GM12872 (cell line): ENCODE measurements around the gene GGT7.

Source experiments
- TF ChIP-seq, protein P1 (sequence below): IDR thresholded peaks from 3 replicates; pipeline ENCODE4 v1.5.1; 2011; ENCODE audit warnings: low read depth, mild to moderate bottlenecking, low read length, moderate library complexity; ENCODE audit not compliant: insufficient read depth

GGT7 gene

DNA sequence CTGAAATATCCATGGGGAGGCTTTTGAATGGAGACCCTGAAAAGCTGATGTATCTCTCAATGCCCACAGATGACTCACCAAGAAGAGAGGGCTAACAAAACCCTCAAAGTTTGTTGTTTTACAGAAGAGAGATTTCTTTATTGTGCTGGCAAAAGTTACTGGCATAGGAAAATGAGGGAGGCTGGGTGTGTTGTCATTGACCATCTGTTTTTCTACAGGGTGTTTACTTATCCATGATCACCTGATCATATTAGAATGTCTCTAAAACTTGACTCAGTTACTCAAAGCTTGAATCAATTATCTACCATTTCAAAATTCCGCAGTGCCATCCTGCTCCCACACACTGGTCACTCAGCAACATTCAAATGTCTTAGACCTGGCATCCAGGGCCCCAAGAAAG lies 57.0 kb downstream of the GGT7 start:
- TF ChIP-seq, protein P1, sequence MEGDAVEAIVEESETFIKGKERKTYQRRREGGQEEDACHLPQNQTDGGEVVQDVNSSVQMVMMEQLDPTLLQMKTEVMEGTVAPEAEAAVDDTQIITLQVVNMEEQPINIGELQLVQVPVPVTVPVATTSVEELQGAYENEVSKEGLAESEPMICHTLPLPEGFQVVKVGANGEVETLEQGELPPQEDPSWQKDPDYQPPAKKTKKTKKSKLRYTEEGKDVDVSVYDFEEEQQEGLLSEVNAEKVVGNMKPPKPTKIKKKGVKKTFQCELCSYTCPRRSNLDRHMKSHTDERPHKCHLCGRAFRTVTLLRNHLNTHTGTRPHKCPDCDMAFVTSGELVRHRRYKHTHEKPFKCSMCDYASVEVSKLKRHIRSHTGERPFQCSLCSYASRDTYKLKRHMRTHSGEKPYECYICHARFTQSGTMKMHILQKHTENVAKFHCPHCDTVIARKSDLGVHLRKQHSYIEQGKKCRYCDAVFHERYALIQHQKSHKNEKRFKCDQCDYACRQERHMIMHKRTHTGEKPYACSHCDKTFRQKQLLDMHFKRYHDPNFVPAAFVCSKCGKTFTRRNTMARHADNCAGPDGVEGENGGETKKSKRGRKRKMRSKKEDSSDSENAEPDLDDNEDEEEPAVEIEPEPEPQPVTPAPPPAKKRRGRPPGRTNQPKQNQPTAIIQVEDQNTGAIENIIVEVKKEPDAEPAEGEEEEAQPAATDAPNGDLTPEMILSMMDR: no peak

DNA sequence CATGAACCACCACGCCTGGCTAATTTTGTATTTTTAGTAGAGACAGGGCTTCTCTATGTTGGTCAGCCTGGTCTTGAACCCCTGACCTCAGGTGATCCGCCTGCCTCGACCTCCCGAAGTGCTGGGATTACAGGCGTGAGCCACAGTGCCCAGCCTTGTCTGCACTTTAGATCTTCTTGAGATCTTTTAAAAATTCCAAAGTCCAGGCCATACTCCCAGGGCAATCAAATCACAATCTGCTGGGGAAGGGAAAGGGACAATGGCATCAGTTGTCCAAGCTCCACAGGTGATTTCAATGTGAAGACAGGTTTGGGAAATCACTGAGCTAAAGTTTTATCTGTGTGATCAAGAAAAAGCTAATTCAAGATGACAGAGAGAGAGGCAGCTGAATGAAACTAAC lies 64.1 kb downstream of the GGT7 start:
- TF ChIP-seq, protein P1: no peak

DNA sequence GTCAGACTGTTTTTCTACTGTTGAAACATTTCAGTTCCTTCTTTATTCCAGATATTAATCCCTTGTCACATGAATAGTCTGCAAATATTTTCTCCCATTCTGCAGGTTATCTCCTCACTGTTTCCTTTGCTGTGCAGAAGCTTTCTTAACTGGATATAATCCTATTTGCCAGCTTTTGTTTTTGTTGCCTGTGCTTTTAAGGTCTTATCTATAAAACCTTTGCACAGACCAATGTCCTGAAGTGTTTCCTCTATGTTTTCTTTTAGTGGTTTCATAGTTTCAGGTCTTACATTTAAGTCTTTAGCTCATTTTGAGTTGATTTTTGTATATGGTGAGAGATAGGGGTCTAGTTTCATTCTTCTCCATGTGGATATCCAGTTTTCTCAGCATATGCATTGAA lies 66.4 kb downstream of the GGT7 start:
- TF ChIP-seq, protein P1: no peak

DNA sequence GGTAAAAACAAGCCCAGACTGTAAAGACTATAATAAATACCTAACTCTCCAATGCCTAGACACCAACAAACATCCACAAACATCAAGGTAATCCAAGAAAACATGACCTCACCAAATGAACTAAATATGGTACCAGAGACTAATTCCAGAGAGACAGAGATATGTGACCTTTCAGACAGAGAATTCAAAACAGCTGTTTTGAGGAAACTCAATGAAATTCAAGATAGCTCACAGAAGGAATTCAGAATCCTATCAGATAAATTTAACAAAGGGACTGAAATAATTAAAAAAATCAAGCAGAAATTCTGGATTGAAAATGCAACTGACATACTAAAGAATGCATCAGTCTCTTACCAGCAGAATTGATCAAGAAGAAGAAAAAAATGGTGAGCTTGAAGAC lies 73.8 kb downstream of the GGT7 start:
- TF ChIP-seq, protein P1: no peak

DNA sequence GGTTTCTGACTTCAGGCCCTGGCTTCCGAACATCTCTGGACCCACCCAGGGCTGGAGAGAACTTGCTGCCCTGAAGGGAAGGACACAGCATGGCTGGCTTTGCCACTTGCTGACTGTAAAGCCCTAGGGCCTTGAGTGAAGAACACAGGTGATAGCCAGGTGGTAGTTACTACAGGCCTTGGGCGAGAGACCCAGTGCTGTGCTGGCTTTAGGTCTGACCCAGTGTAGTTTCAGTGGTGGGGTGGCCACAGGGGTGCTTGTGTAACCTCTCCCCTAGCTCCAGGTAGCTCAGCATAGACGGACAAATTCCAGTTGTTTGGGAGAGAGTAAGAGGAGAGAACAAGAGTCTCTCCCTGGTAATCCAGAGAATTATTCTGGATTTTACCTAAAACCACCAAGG lies 74.3 kb downstream of the GGT7 start:
- TF ChIP-seq, protein P1: no peak

DNA sequence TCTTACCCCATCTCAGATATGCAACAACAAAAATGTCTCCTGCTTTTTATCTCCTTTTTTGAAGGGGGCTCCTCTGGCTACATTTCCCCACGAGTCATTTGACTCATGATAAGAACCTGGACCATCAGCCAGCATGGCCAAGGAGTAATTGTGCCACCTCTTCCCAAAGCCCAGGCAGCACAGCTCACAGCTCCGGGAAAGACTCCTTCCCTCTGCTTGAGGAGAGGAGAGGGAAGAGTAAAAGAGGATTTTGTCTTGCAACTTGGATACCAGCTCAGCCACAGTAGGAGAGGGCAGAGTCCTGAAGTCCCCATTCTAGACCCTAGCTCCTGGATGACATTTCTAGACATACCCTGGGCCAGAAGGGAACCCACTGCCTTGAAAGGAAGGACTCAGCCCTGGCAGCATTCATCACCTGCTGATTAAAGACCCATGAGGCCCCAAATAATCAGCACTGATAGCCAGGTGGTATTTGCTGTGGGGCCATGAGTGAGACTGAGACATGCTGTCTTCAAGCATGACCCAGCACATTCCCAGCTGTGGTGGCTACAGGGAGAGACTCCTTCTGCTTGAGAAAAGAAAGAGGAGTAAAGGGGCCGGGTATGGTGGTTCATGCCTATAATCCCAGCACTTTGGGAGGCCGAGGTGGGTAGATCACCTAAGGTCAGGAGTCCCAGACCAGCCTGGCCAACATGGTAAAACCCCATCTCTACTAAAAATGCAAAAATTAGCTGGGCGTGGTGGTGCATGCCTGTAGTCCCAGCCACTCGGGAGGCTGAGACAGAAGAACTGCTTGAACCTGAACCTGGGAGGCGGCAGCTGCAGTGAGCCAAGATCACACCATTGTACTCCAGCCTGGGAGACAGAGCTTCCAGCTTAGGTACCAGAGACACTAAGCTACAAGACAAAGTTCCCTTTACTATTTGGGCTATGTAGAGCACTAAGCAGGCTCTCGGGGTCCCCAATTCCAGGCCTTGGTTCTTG lies 75.4 kb downstream of the GGT7 start:
- TF ChIP-seq, protein P1: no peak
